Erythroblast (primary cell): ENCODE measurements around the gene MST1.

Source experiments
- GATA1 ChIP-seq: IDR thresholded peaks from 2 replicates; pipeline ENCODE4 v1.6.1; 2011; ENCODE audit warnings: low read depth, mild to moderate bottlenecking, control low read depth, low read length, moderate library complexity
- POLR2A ChIP-seq: IDR thresholded peaks from 2 replicates; pipeline ENCODE4 v1.6.1; 2011; ENCODE audit warnings: mild to moderate bottlenecking, low read length

GRCh38 chr3:49667701-49668413 is 21.4 kb downstream of the MST1 start:
- TF ChIP-seq POLR2A = peak; percentile 18
- TF ChIP-seq GATA1 = no peak
